DND-41 (cell line): ENCODE results near the gene PCLO.

ENCODE experiments used
- EZH2 ChIP-seq: IDR thresholded peaks from 3 replicates; pipeline ENCODE4 v1.6.1; 2012; ENCODE audit warnings: borderline replicate concordance, low read depth, mild to moderate bottlenecking, moderate library complexity, low read length, inconsistent platforms; ENCODE audit not compliant: severe bottlenecking
- TF ChIP-seq, protein P1 (sequence below): IDR thresholded peaks from 2 replicates; pipeline ENCODE4 v1.5.1; 2012; ENCODE audit warnings: borderline replicate concordance, low read length, moderate library complexity, mild to moderate bottlenecking; ENCODE audit not compliant: poor library complexity, severe bottlenecking; ENCODE audit errors: extremely low read depth

- TF ChIP-seq, protein P1, sequence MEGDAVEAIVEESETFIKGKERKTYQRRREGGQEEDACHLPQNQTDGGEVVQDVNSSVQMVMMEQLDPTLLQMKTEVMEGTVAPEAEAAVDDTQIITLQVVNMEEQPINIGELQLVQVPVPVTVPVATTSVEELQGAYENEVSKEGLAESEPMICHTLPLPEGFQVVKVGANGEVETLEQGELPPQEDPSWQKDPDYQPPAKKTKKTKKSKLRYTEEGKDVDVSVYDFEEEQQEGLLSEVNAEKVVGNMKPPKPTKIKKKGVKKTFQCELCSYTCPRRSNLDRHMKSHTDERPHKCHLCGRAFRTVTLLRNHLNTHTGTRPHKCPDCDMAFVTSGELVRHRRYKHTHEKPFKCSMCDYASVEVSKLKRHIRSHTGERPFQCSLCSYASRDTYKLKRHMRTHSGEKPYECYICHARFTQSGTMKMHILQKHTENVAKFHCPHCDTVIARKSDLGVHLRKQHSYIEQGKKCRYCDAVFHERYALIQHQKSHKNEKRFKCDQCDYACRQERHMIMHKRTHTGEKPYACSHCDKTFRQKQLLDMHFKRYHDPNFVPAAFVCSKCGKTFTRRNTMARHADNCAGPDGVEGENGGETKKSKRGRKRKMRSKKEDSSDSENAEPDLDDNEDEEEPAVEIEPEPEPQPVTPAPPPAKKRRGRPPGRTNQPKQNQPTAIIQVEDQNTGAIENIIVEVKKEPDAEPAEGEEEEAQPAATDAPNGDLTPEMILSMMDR = no peak
- TF ChIP-seq EZH2 = no peak
These were observed 401.9 kb downstream of the PCLO start for GRCh38 chr7:82760831-82761230.
